Activated T-cell treated with anti-CD3 and anti-CD28 coated beads for 48 hours (primary cell): ENCODE measurements around the gene TBC1D2.

Experiments used
- DNase-seq: peaks from one replicate; pipeline ENCODE4 v3.0.0-alpha.2; 2020; ENCODE audit warnings: low read depth

Gene TBC1D2

DNA sequence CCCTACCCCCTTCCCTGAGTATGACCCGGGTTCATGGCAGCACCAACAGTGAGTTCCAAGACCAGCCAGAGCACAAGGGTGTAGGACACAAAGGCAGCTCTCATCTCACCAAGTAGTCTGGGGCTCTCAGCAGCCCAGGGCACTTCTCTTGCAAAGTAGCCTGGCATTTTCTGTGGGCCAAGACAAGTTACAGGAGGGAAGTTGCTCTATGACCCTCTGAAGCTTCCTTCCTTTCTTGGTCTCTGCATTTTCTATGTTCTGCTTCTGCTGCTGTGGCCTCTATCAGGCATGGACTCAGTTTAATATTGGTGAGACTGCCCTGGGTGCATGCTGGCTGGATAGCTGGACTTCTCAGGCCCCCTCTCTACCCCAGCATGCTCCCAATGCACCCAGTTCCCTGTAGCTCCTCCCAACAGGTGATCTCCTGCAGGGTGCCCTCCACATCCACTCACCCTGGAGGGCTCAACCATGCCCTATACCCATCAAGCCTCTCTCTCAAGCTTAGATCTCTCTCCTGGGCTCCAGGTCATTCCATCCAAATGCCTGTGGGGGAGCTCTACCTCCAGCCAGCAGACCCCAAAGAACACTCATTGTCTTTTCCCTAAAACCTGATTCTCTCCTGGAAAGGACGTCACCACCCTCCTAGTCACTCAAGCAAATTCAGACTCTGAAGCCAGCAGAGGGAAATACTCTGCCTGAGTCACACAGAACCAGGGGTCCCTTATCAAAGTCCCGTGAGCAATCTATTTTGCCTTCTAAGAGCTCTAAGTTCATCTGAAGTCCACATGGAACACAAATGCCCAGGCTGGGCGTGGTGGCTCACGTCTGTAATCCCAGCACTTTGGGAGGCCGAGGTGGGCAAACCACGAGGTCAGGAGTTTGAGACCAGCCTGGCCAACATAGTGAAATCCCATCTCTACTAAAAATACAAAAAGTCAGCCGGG lies 13.8 kb downstream of the TBC1D2 start:
- no peak for DNase-seq

DNA sequence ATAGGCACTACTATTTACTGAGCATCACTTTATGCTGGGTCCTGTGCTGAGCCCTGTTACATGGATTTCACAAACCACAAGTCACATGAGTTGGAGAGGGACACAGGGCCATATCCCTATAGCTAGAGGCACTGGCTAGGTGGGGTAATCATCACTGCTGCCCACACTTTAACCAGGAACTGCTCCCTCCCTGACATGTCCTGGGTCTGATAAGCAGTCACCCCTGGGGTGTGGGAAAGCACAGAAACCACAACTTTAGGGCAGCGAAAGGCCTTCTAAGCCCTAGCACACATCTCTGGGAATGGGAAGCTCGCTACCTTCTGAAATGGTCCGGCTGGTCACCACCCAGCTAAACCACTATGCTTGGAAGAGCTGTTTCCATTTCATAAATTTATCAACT lies 15.0 kb downstream of the TBC1D2 start:
- DNase-seq: no peak

GRCh38 chr9:98236901-98237487 lies 18.5 kb downstream of the TBC1D2 start:
- no peak for DNase-seq

- no peak for DNase-seq
These were observed 20.3 kb downstream of the TBC1D2 start for GRCh38 chr9:98235126-98235525.

GRCh38 chr9:98234245-98234825 lies 21.1 kb downstream of the TBC1D2 start:
- DNase-seq: no peak

GRCh38 chr9:98232926-98233325 lies 22.5 kb downstream of the TBC1D2 start:
- no peak for DNase-seq

DNA sequence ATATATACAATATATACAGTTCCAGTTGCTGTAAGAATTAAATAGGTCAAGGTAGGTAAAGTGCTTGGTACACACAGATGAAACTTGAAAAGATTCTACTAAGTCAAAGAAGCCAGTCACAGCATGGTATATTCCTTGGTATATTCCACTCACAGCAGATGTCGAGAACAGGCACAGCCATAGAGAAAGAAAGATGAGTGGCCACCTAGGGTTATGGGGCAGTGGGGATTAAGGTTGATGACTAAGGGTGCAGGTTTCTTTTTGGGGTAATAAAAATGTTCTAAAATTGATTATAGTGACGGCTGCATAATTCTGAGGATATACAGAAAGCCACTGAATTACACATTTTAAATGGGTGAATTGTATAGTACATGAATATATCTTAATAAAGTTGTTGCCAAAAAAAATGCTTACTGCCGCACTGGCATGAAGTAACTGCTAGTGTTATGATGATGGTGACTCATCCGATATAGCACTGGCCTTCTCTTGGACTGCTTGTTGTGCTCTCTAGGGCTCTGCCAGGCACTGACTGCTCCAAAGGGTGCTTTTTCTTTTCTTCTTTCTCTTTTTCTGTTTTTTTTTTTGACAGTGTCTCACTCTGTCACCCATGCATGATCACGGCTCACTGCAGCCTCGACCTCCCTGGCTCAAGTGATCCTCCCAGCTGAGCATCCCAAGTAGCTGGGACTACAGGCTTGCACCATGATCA lies 23.5 kb downstream of the TBC1D2 start:
- no peak for DNase-seq

GRCh38 chr9:98230789-98231188 lies 24.7 kb downstream of the TBC1D2 start:
- no peak for DNase-seq

DNA sequence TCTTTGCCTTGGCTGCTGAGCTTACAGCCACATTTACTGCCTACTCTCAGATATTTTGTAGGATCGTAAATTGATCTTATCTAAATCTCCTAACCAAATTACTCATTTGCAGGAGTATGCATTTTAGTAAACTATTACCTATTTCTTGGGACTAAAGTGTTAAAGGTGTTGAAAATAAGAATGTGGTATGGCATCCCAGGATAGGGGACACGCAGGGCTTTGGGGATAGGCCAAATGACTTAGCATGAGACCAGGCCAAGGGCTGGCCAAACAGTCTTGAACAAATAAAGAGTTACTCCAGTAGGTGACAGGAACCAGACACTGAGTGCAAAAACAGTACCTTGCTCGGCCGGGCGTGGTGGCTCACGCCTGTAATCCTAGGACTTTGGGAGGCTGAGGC lies 25.1 kb downstream of the TBC1D2 start:
- no peak for DNase-seq

- DNase-seq: no peak
These were observed 25.8 kb downstream of the TBC1D2 start for GRCh38 chr9:98229620-98230019.

DNA sequence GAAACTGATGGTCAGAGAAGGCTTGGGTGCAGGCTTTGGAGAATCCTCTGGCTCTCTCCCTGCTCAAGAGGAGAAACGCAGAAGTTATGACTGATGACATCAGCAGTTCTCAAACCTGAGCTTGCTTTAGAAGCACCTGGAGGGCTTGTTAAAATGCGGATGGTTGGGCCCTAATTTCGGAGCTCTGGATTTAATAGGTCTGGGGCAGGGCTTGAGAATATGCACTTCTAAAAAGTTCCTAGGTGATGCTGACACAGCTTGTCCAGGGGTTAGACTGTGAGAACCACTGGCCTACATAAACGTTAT lies 26.4 kb downstream of the TBC1D2 start:
- DNase-seq: no peak

DNA sequence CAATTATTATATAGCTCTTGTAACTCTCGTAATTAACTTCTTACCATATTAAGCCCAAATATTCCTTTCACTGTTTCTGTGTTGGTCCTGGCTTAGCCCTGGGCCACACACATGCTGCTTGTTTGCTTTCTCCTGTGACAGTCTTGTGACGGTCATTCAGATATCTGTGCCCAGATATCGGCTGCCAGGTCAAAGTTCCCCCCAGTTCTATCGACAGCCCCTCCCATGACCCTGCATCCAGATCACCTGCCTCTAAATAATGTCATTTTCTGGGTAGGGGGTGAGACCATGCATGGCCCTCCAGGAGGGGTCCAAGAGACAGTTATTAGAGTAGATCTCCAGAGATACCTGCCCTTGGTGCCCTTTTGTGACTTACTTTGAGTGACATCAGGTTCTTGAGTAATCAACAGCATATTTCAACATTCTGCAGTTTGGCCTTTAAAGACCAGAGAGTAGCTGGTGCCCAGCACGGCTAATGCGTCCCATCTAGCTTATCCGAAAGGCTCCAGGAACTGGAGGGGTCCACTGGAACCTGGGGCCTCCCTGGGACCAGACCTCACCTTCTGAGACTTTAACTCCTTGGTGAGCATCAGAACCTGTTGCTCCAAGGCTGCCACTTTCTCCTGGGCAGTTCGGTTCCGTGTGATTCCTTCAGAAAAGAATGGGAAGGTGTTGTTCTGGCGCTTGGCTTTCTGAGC lies 26.9 kb downstream of the TBC1D2 start:
- DNase-seq: no peak

- DNase-seq: no peak
These were observed 27.6 kb downstream of the TBC1D2 start for GRCh38 chr9:98227883-98228282.

DNA sequence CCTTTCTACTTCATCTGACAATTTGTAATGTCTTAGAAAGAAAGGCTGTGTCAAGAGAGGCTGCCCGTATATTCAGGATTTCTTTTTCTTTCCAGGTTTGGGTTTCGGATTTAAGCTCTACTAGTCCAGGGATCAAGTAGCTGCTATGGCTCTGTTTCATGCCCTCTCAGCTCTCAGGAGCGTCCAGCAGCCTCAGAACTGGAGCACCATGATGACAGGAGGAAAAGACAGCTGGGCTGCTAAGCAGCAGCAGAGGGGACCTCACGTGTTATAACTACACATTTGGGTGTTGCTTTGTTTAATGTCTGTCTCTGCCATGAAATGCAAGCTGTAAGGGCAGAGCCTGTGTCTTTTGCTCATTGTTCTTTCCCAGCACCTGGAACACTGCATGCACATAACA lies 28.5 kb downstream of the TBC1D2 start:
- no peak for DNase-seq

- no peak for DNase-seq
These were observed 28.9 kb downstream of the TBC1D2 start for GRCh38 chr9:98226516-98226915.

- no peak for DNase-seq
These were observed 30.4 kb downstream of the TBC1D2 start for GRCh38 chr9:98225015-98225442.

- no peak for DNase-seq
These were observed 32.4 kb downstream of the TBC1D2 start for GRCh38 chr9:98222885-98223691.

GRCh38 chr9:98220911-98221310 lies 34.5 kb downstream of the TBC1D2 start:
- no peak for DNase-seq

- DNase-seq: no peak
These were observed 35.6 kb downstream of the TBC1D2 start for GRCh38 chr9:98219794-98220370.

DNA sequence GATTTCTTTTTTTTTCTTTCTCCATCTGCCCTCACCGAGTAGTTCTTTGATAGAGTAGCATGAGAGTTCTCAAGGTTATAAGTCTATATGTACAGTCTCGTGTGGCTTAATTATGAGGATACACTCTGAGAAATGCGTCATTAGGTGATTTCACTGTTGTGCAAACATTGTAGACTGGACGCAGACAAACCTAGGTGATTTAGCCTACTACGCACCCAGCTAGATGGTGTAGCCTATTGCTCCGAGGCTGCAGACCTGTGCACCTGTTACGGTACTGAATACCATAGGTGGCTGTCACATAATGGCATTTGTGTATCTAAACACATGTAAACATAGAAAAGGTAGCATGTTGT lies 36.1 kb downstream of the TBC1D2 start:
- no peak for DNase-seq
